Smooth muscle cell (in vitro differentiated cells): ENCODE results near the gene CALCOCO1. TPM values are rescaled to one million over a fixed set of nuclear protein-coding genes. Genes with fewer than 3 reads are reported as not detected.
"Not testable (repeated sequence)": the region's sequence is repeated elsewhere in the genome, so short reads cannot be mapped to it uniquely, and the experiment has no call there.

Experiments
- DNase-seq: peaks from one replicate; lab custom pipeline; 2025; ENCODE audit not compliant: unreplicated experiment; lab: John Stamatoyannopoulos, UW
- H2AFZ ChIP-seq: fragments of 200-600 bp; sonication (generic); 2 replicates; pipeline ENCODE4 v1.6.0; 2016; ENCODE audit warnings: antibody characterized with exemption, low read depth, mild to moderate bottlenecking
- H3F3A ChIP-seq: fragments of 200-600 bp; sonication (generic); 2 replicates; pipeline ENCODE4 v1.6.0; 2017; ENCODE audit warnings: antibody characterized with exemption, low read depth
- H3K27ac ChIP-seq: fragments of 200-600 bp; sonication (generic); 2 replicates; pipeline ENCODE4 v1.5.1; 2016; ENCODE audit warnings: low read depth, mild to moderate bottlenecking
- H3K27me3 ChIP-seq: fragments of 200-600 bp; sonication (generic); 2 replicates; pipeline ENCODE4 v1.6.1; 2016; ENCODE audit warnings: low read depth, mild to moderate bottlenecking
- H3K36me3 ChIP-seq: fragments of 200-600 bp; sonication (generic); 2 replicates; pipeline ENCODE4 v1.5.1; 2016; ENCODE audit warnings: low read depth
- H3K4me1 ChIP-seq: fragments of 200-600 bp; sonication (generic); 2 replicates; pipeline ENCODE4 v1.5.1; 2016; ENCODE audit warnings: low read depth
- H3K4me2 ChIP-seq: fragments of 200-600 bp; sonication (generic); 2 replicates; pipeline ENCODE4 v1.6.0; 2016; ENCODE audit warnings: mild to moderate bottlenecking
- H3K4me3 ChIP-seq: fragments of 200-600 bp; sonication (generic); 2 replicates; pipeline ENCODE4 v1.5.1; 2016; ENCODE audit warnings: mild to moderate bottlenecking
- H3K79me2 ChIP-seq: fragments of 200-600 bp; sonication (generic); 2 replicates; pipeline ENCODE4 v1.6.0; 2016; ENCODE audit warnings: low read depth, mild to moderate bottlenecking
- H3K9ac ChIP-seq: fragments of 200-600 bp; sonication (generic); 2 replicates; pipeline ENCODE4 v1.6.0; 2016; ENCODE audit warnings: low read depth
- H3K9me3 ChIP-seq: fragments of 200-600 bp; sonication (generic); replicated peaks from 2 replicates; pipeline ENCODE4 v1.5.1; 2016; ENCODE audit warnings: low read depth
- H4K20me1 ChIP-seq: fragments of 200-600 bp; sonication (generic); 2 replicates; pipeline ENCODE4 v1.6.0; 2016; ENCODE audit warnings: low read depth
- WGBS: methylation state at CpG from one replicate; pipeline ENCODE4 v1.1.7; 2016; ENCODE audit warnings: low lambda C conversion rate; 5-methylcytosine and 5-hydroxymethylcytosine counted together
- polyA plus RNA-seq: library from polyadenylated mRNA; unstranded; fragments of >200 nt; fragmentation: Nextera tagmentation; extraction: Ambion mirVana; gene quantifications from 2 replicates; pipeline ENCODE4 v1.2.1, GENCODE V29; 2016
- total RNA-seq: library from RNA; depleted of rRNA; stranded (reverse); fragments of >200 nt; gene quantifications from 2 replicates; pipeline ENCODE4 v1.2.3, GENCODE V29; 2014
- TF ChIP-seq, protein P1 (sequence below): fragments of 200-600 bp; sonication (generic); IDR thresholded peaks from 2 replicates; pipeline ENCODE4 v1.5.1; 2017; ENCODE audit warnings: borderline replicate concordance, mild to moderate bottlenecking, antibody characterized with exemption; ENCODE audit not compliant: insufficient read depth, poor library complexity, severe bottlenecking

Gene CALCOCO1
- total and polyA plus RNA-seq, 2 experiments from 2014 or later: 46.5 to 52.0 TPM

GRCh38 chr12:53719649-53720048 lies 7.6 kb downstream of the CALCOCO1 start:
- Histone ChIP-seq H3K36me3 (peaks cover 7% of the 10 kb centered on the region), H3K27me3 (no peaks in the 10 kb centered on the region), H3K27ac (no peak overlapping the region), H3K4me1 (no peaks in the 10 kb centered on the region), H3K4me3 (no peak overlapping the region), H3F3A (no peaks in the 10 kb centered on the region), H3K79me2 (no peaks in the 10 kb centered on the region), H3K4me2 (no peak overlapping the region), H3K9ac (no peak overlapping the region), H2AFZ (no peak overlapping the region), H4K20me1 (no peaks in the 10 kb centered on the region), H3K9me3 (no peaks in the 10 kb centered on the region)
- WGBS: 71% methylated on average over 2 of the region's 2 CpGs
- no peak for DNase-seq
- TF ChIP-seq, protein P1, sequence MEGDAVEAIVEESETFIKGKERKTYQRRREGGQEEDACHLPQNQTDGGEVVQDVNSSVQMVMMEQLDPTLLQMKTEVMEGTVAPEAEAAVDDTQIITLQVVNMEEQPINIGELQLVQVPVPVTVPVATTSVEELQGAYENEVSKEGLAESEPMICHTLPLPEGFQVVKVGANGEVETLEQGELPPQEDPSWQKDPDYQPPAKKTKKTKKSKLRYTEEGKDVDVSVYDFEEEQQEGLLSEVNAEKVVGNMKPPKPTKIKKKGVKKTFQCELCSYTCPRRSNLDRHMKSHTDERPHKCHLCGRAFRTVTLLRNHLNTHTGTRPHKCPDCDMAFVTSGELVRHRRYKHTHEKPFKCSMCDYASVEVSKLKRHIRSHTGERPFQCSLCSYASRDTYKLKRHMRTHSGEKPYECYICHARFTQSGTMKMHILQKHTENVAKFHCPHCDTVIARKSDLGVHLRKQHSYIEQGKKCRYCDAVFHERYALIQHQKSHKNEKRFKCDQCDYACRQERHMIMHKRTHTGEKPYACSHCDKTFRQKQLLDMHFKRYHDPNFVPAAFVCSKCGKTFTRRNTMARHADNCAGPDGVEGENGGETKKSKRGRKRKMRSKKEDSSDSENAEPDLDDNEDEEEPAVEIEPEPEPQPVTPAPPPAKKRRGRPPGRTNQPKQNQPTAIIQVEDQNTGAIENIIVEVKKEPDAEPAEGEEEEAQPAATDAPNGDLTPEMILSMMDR: no peak

DNA sequence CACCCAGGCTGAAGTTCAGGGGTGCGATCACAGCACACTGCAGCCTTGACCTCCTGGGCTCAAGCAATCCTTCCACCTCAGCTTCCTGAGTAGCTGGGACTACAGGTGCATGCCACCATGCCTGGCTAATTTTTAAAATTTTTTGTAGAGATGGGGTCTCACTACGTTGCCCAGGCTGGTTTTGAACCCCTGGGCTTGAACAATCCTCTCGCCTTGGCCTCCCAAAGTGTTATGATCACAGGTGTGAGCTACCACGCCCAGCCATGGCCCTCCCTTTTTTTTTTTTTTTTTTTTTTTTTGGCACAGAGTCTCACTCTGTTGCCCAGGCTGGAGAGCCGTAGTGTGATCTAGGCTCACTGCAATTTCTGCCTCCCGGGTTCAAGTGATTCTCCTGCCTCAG lies 8.7 kb downstream of the CALCOCO1 start:
- H4K20me1 ChIP-seq, H3K27ac ChIP-seq, DNase-seq, H3F3A ChIP-seq, H3K4me1 ChIP-seq, H3K27me3 ChIP-seq, H3K36me3 ChIP-seq, H3K4me3 ChIP-seq, H3K9ac ChIP-seq, H3K4me2 ChIP-seq, H3K9me3 ChIP-seq, H3K79me2 ChIP-seq, H2AFZ ChIP-seq: not testable (repeated sequence)
- WGBS: 94% methylated on average over 6 of the region's 6 CpGs

DNA sequence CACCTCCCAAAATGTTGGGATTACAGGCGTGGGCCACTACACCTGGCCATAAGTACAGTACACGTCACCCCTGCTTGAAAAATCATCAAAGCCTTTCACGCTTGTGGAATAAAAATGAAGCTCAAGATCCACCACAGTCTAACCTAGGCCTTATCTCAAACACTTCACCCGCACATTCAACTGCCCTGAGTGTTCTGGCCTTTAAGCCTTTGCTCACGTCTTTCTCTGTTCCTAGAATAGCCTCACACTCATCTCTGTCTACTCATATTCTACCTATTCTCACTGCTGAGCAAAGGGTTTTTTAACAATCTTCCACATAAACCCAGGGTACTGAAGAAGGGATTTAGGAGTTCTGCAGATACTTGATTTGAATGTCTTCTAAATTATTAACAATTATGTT lies 9.9 kb downstream of the CALCOCO1 start:
- DNase-seq: no peak
- no peak overlapping the region for H2AFZ ChIP-seq
- H3K9me3 ChIP-seq: no peaks in the 10 kb centered on the region
- H3K4me1 ChIP-seq: no peaks in the 10 kb centered on the region
- H3K79me2 ChIP-seq: no peaks in the 10 kb centered on the region
- no peak overlapping the region for H3K27ac ChIP-seq
- no peaks in the 10 kb centered on the region for H4K20me1 ChIP-seq
- H3K36me3 ChIP-seq: peaks cover 7% of the 10 kb centered on the region
- H3K27me3 ChIP-seq: no peaks in the 10 kb centered on the region
- no peak overlapping the region for H3K4me3 ChIP-seq
- TF ChIP-seq, protein P1: no peak
- WGBS: 95% methylated on average over 5 of the region's 5 CpGs
- no peaks in the 10 kb centered on the region for H3F3A ChIP-seq
- no peak overlapping the region for H3K4me2 ChIP-seq
- H3K9ac ChIP-seq: no peak overlapping the region

- Histone ChIP-seq H3K79me2 (no peaks in the 10 kb centered on the region), H3K27ac (no peak overlapping the region), H2AFZ (no peak overlapping the region), H3K9ac (no peak overlapping the region), H3K36me3 (no peaks in the 10 kb centered on the region), H3K9me3 (no peaks in the 10 kb centered on the region), H3K4me1 (no peaks in the 10 kb centered on the region), H3K4me3 (no peak overlapping the region), H3K27me3 (peaks cover 2% of the 10 kb centered on the region), H3F3A (no peaks in the 10 kb centered on the region), H4K20me1 (no peaks in the 10 kb centered on the region), H3K4me2 (no peak overlapping the region)
- DNase-seq: no peak
- TF ChIP-seq, protein P1: no peak
- 94% methylated on average over 4 of the region's 4 CpGs for WGBS
Measured at GRCh38 chr12:53714004-53714403, 13.2 kb downstream of the CALCOCO1 start.
